Fibroblast of lung (primary cell): ENCODE results near the gene HRNR. TPM values are rescaled to one million over a fixed set of nuclear protein-coding genes. Genes with fewer than 3 reads are reported as not detected.
A peak's percentile ranks its signal among the peaks of the same experiment; 100 is the strongest.

Experiments used
- DNase-seq, 2 donors: peaks; one replicate each; pipeline versions ENCODE4 v3.0.0 to v3.0.0-alpha.2; 2010; ENCODE audit warnings: low read depth in 2 of 2
- H2AFZ ChIP-seq: 2 replicates; pipeline ENCODE4 v1.5.1; 2012; ENCODE audit warnings: low read length, control low read depth, inconsistent platforms
- H3K27ac ChIP-seq: 2 replicates; pipeline ENCODE4 v1.5.1; 2011; ENCODE audit warnings: low read length, control low read depth; ENCODE audit not compliant: insufficient read depth
- H3K27me3 ChIP-seq: 2 replicates; pipeline ENCODE4 v1.5.1; 2011; ENCODE audit warnings: mild to moderate bottlenecking, low read length; ENCODE audit not compliant: control insufficient read depth, insufficient read depth
- H3K36me3 ChIP-seq: 2 replicates; pipeline ENCODE4 v1.5.1; 2011; ENCODE audit warnings: low read length; ENCODE audit not compliant: control insufficient read depth, insufficient read depth
- H3K4me1 ChIP-seq: 2 replicates; pipeline ENCODE4 v1.5.1; 2011; ENCODE audit warnings: low read length; ENCODE audit not compliant: control insufficient read depth, insufficient read depth; ENCODE audit errors: extremely low read depth
- H3K4me2 ChIP-seq: 2 replicates; pipeline ENCODE4 v1.5.1; 2011; ENCODE audit warnings: low read length, control low read depth; ENCODE audit not compliant: insufficient read depth; ENCODE audit errors: extremely low read depth
- H3K4me3 ChIP-seq, 4 experiments: fragments of 200-600 bp in 1 of 4; sonication (generic) in 1 of 4; replicated peaks in 1 of 4; 2 replicates each; pipeline ENCODE4 v1.5.1; 2011 to 2016; ENCODE audit warnings: low read length in 4 of 4, low read depth in 3 of 4, mild to moderate bottlenecking in 3 of 4, control low read depth in 2 of 4, inconsistent platforms in 1 of 4, mixed read lengths in 1 of 4; ENCODE audit not compliant: insufficient read depth in 1 of 4; ENCODE audit errors: control extremely low read depth in 1 of 4
- H3K79me2 ChIP-seq: 2 replicates; pipeline ENCODE4 v1.5.1; 2012; ENCODE audit warnings: mild to moderate bottlenecking, low read length, inconsistent platforms; ENCODE audit not compliant: control insufficient read depth, insufficient read depth
- H3K9ac ChIP-seq: 2 replicates; pipeline ENCODE4 v1.5.1; 2011; ENCODE audit warnings: mild to moderate bottlenecking, low read length, control low read depth; ENCODE audit not compliant: insufficient read depth
- H3K9me3 ChIP-seq: 2 replicates; pipeline ENCODE4 v1.5.1; 2012; ENCODE audit warnings: low read depth, low read length; ENCODE audit not compliant: control insufficient read depth, insufficient read depth
- H4K20me1 ChIP-seq: 2 replicates; pipeline ENCODE4 v1.5.1; 2011; ENCODE audit warnings: low read length; ENCODE audit not compliant: control insufficient read depth, insufficient read depth; ENCODE audit errors: extremely low read depth
- CTCF ChIP-seq, 2 donors: IDR thresholded peaks in 1 of 2; conservative IDR thresholded peaks in 1 of 2; 1 replicate in 1 of 2; 2 replicates in 1 of 2; pipeline ENCODE4 v1.5.1; 2011 to 2012; ENCODE audit warnings: low read length in 2 of 2, control low read depth in 1 of 2, inconsistent platforms in 1 of 2, low read depth in 1 of 2, mild to moderate bottlenecking in 1 of 2
- EZH2 ChIP-seq: IDR thresholded peaks from 2 replicates; pipeline ENCODE4 v1.5.1; 2012; ENCODE audit warnings: low read length, control low read depth, mild to moderate bottlenecking; ENCODE audit errors: missing control alignments
- polyA plus RNA-seq, 2 donors: library from polyadenylated mRNA; depleted of rRNA in 1 of 2; stranded (reverse) in 1 of 2; unstranded in 1 of 2; fragments of >200 nt; gene quantifications; 2 replicates each; pipeline ENCODE4 v1.2.1, GENCODE V29; 2011 to 2012; ENCODE audit warnings: missing spikeins in 1 of 2
- total RNA-seq: library from RNA; depleted of rRNA; stranded (reverse); fragments of >200 nt; gene quantifications from 2 replicates; pipeline ENCODE4 v1.2.1, GENCODE V29; 2014

Gene HRNR
- total and polyA plus RNA-seq, 2 donors (not counting 1 experiment from before 2014, with no cell fraction given): not detected

DNA sequence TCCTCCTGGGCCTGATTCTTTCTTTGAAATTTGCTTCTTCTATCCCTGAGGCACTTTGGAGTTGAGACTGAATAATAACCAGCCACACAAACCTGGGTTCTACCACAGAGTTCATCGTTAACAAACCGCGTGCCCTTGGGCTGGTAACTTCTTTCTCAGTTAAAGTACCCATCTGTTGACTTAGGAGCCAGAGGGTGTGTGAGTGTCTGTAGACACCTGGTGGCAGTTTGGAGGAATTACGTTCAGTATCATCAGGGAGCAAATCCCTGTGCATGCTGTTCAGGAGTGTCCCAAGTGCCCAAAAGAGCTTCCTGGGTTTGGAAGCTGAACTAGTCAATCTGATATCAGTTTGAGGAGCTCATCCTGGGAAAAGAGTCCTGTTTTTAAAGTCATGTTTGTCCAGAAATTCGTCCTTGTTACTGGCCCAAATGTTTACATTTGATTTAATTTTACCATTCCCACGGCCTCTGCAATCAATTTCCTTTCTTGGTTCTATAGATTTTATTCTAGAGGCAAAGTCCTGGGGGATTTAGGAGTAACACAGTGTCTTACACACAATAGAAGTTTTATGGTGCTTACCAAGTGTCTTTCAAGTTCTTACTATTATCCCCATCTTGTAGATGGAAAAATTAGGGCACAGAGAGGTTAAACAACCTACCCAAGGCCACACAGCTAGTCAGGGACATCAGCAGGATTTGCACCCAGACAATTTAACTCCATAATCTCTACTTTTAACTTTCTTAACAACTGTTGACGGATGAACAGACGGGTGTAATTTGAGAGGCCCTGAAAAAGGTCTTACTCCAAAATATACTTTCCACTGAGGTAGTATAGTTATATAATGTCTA is 38.2 kb downstream of the HRNR start:
- Histone ChIP-seq H2AFZ (no peak overlapping the region), H3K9me3 (no peaks in the 10 kb centered on the region), H3K4me3 (no peak overlapping the region), H3K4me1 (peaks cover 8% of the 10 kb centered on the region), H3K36me3 (no peaks in the 10 kb centered on the region), H3K27ac (no peak overlapping the region), H3K4me2 (no peak overlapping the region), H3K9ac (no peak overlapping the region), H4K20me1 (no peaks in the 10 kb centered on the region), H3K79me2 (no peaks in the 10 kb centered on the region), H3K27me3 (no peaks in the 10 kb centered on the region)
- TF ChIP-seq CTCF (conservative IDR thresholded peaks at IDR 0.05 in 1 of 2, IDR thresholded peaks at IDR 0.05 in 1 of 2; ENCODE audit: low read depth in 1 of 2, low read length in 2 of 2) (peak; percentile 88), EZH2 (no peak)
- DNase-seq: peak; percentile 61 to 71

GRCh38 chr1:152182944-152183361 is 41.0 kb downstream of the HRNR start:
- DNase-seq: peak; percentile 68 to 87
- no peak overlapping the region for H3K9ac ChIP-seq
- peak overlapping the region; percentile 27 for H3K4me2 ChIP-seq
- H3K27me3 ChIP-seq: no peaks in the 10 kb centered on the region
- H3K4me1 ChIP-seq: peaks cover 8% of the 10 kb centered on the region
- H2AFZ ChIP-seq: no peak overlapping the region
- no peaks in the 10 kb centered on the region for H3K36me3 ChIP-seq
- TF ChIP-seq CTCF (conservative IDR thresholded peaks at IDR 0.05 in 1 of 2, IDR thresholded peaks at IDR 0.05 in 1 of 2; ENCODE audit: low read depth in 1 of 2, low read length in 2 of 2): no peak
- no peak for TF ChIP-seq EZH2
- no peaks in the 10 kb centered on the region for H3K79me2 ChIP-seq
- H4K20me1 ChIP-seq: no peaks in the 10 kb centered on the region
- H3K27ac ChIP-seq: no peak overlapping the region
- no peak overlapping the region for H3K4me3 ChIP-seq
- H3K9me3 ChIP-seq: no peaks in the 10 kb centered on the region

- H3K4me2 ChIP-seq: no peak overlapping the region
- DNase-seq: peak; percentile 18 to 35
Observed at GRCh38 chr1:152182431-152182830, 41.6 kb downstream of the HRNR start.

More at GRCh38 chr1:152182431-152182830, 41.6 kb downstream of the HRNR start:
- no peak overlapping the region for H2AFZ ChIP-seq
- H3K4me3 ChIP-seq: no peak overlapping the region
- peaks cover 8% of the 10 kb centered on the region for H3K4me1 ChIP-seq
- no peak overlapping the region for H3K27ac ChIP-seq
- TF ChIP-seq CTCF (conservative IDR thresholded peaks at IDR 0.05 in 1 of 2, IDR thresholded peaks at IDR 0.05 in 1 of 2; ENCODE audit: low read depth in 1 of 2, low read length in 2 of 2) (peak; percentile 24 to 26), EZH2 (no peak)
- no peaks in the 10 kb centered on the region for H4K20me1 ChIP-seq
- no peaks in the 10 kb centered on the region for H3K9me3 ChIP-seq
- no peaks in the 10 kb centered on the region for H3K79me2 ChIP-seq
- no peak overlapping the region for H3K9ac ChIP-seq
- H3K36me3 ChIP-seq: no peaks in the 10 kb centered on the region
- H3K27me3 ChIP-seq: no peaks in the 10 kb centered on the region
